HG03558 (cell line): ENCODE measurements around the gene IER2.
"Not testable (repeated sequence)": the region's sequence is repeated elsewhere in the genome, so short reads cannot be mapped to it uniquely, and the experiment has no call there.

ENCODE experiments used
- ATAC-seq: cut with Tn5 transposase; IDR thresholded peaks from one replicate; pipeline ENCODE4 v1.9.1; 2021; ENCODE audit warnings: moderate number of reproducible peaks; ENCODE audit not compliant: unreplicated experiment; ENCODE audit errors: extremely low read depth

IER2 gene

GRCh38 chr19:13162724-13163608 is 12.8 kb downstream of the IER2 start:
- ATAC-seq, result no peak

- ATAC-seq, result no peak
Observed at GRCh38 chr19:13163609-13164342, 13.6 kb downstream of the IER2 start.

DNA sequence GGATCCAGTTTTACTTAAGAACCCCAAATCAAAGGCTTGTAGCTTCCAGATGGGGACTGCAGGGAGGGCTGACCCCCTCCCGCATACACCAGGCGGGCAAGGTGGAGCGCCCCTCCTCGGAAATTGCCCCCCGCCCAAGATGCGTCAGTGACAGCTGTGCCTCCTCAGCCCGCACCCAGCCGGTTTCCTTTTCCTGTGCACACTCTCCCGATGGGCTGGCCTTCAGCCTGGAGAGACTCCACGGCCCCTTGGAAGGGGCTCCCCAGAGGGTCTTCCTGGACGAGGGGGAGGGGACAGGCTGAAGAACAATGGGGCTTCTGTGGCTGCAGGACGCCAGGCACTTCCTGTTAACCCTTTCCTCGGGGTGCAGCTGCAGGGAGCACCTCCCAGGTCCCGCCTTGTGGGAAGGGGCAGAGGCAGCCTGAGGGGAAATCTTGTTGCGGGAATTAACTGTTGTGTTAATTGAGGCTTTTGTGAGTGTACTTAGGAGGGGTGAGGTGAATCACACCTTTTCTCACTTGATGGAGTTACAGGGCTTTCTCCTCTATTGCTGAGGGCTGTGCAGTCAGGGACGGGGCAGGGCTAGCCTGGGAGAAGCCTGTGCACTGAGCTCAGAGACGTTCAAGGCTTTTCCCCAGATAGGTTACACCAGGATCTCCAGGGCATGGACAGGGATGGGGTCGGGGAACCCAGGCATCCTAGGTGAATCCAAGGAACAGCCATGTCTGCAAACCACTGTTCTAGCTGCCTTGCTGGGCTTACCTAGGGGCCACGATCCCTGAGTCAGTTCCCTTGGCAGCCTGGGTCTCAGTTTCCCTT is 14.3 kb downstream of the IER2 start:
- no peak for ATAC-seq

DNA sequence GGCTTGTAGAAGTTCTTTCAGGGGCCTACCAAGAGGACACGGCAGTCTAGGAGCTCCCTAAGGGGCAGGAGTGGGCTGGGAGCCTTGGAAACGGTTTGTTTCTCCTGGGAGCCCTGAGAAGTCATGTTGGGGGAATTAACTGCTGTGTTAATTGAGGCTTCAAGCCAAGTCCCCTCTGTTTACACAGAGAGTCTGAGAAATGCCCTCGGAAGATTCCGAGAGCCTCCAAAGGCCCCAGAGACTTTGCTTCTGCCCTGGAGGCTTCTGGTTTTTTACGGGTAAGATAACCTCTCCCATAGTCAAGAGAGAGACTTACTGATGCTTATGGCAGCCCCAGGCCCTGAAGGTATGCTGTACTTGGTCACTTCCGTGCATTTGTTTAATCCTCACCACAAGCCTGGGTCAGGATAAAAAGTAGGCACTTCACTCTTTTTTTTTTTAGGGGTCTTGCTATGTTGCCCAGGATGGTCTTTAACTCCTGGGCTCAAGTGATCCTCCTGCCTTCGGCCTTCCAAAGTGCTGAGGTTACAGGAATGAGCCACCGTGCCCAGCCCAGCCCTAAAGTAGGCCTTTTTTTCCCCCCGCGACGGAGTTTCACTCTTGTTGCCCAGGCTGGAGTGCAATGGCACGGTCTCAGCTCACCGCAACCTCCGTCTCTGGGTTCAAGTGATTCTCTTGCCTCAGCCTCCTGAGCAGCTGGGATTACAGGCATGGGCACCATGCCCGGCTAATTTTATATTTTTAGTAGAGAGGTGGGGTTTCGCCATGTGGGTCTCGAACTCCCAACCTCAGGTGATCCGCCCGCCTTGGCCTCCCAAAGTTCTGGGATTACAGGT is 15.2 kb downstream of the IER2 start:
- no peak for ATAC-seq

- ATAC-seq, result not testable (repeated sequence)
Observed at GRCh38 chr19:13166151-13166550, 15.9 kb downstream of the IER2 start.

DNA sequence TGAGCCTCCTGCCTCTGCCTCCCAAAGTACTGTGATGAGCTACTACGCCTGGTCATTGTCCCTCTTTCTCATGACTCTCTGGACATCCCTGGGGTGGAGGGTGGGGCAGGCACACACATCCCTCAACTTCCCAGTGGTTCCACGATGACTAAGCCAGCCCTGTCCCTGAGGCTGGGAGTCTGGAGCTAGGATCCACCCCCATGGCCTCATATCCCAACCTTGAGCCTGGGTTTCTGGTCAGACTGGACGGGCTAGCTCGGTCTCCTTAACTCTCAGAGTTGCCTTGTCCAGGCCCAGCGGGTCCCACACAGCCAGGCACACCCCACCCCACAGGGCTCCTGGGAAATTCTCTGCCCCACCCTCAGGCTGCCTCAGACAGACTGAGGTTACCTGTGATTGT is 19.6 kb downstream of the IER2 start:
- no peak for ATAC-seq

- ATAC-seq, result no peak
Observed at GRCh38 chr19:13171146-13171545, 20.9 kb downstream of the IER2 start.

DNA sequence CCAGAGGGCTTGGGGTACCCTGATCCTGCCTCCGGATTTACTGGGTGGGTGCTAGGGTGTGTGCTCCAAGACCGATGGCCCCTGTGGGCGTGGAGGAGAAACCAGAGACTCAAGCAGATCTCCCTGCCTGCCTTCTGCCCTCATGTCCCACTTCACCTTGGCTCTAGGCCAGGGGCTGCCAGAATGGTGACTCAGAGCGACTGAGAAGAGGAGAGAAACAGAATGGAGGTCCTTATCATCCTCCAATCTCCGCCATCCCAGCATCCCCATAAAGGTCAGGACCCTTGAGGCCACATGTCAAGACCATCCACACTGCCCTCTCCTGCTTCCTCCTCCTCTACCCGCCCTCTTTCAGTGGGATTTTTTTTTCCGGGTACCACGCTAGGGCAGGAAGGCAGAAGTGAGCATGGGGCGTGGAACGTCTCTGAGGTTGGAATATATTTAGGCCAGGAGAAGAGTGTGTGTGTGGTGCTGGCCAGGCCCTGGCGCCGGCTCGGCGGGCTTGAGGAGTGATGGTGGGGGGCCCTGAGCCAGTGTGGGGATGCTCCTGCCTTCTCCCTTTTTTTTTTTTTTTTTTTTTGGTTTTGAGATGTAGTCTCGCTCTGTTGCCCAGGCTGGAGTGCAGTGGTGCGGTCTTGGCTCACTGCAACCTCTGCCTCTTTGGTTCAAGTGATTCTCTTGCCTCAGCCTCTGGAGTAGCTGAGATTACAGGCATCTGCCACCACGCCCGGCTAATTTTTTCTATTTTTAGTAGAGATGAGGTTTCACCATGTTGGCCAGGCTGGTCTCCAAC is 22.3 kb downstream of the IER2 start:
- no peak for ATAC-seq

- no peak for ATAC-seq
Observed at GRCh38 chr19:13173139-13173737, 23.0 kb downstream of the IER2 start.

- no peak for ATAC-seq
Observed at GRCh38 chr19:13176345-13176744, 26.1 kb downstream of the IER2 start.

DNA sequence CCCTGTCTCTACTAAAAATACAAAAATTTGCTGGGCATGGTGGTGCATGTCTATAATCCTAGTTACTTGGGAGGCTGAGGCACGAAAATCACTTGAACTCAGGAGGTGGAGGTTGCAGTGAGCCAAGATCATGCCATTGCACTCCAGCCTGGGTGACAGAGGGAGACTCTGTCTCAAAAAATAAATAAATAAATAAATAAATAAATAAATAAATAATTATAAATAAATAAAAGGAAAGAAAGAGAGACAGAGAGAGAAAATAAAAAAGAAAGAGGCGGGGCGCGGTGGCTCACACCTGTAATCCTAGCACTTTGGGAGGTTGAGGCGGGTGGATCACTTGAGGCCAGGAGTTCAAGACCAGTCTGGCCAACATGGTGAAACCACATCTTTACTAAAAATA is 27.4 kb downstream of the IER2 start:
- ATAC-seq, result not testable (repeated sequence)

DNA sequence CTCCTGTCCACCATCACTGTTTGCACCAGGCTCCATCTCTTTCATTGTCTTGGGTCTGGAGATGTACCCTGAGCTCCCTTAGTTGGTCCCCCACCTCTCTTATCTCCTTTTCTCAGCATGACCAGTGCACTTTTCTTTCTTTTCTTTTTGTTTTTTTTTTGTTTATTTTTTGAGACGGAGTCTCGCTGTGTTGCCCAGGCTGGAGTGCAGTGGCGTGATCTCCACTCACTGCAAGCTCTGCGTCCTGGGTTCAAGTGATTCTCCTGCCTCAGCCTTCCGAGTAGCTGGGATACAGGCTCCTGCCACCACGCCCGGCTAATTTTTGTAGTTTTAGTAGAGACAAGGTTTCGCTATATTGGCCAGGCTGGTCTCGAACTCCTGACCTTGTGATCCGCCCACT is 28.1 kb downstream of the IER2 start:
- not testable (repeated sequence) for ATAC-seq

- ATAC-seq, result no peak
Observed at GRCh38 chr19:13181747-13182388, 31.7 kb downstream of the IER2 start.

DNA sequence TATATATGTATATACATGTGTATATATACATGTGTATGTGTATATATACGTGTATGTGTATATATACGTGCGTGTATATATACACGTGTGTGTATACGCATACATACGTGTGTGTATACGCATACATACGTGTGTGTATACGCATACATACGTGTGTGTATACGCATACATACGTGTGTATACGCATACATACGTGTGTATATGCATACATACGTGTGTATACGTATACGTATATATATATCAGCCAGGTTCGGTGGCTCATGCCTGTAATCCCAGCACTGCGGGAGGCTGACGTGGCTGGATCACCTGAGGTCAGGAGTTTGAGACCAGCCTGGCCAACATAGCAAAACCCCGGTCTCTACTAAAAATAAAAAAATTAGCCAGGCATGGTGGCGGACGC is 34.7 kb downstream of the IER2 start:
- not testable (repeated sequence) for ATAC-seq

- not testable (repeated sequence) for ATAC-seq
Observed at GRCh38 chr19:13185763-13186657, 35.8 kb downstream of the IER2 start.

- not testable (repeated sequence) for ATAC-seq
Observed at GRCh38 chr19:13186688-13187087, 36.5 kb downstream of the IER2 start.

GRCh38 chr19:13187419-13187818 is 37.2 kb downstream of the IER2 start:
- ATAC-seq, result no peak
